GM12878 (cell line): ENCODE results near the gene SEC63. TPM values are rescaled to one million over a fixed set of nuclear protein-coding genes. Genes with fewer than 3 reads are reported as not detected.

Source experiments
- ATAC-seq: fragments of 200-7000 bp; cut with Tn5 transposase; 3 replicates; pipeline ENCODE4 v1.9.1; 2020; ENCODE audit warnings: mild to moderate bottlenecking, moderate library complexity
- BruUV-seq: library from RNA; stranded (reverse); fragments of 400-500 nt; replicated peaks from 2 replicates; lab custom pipeline; 2021; lab: Mats Ljungman, UMichigan
- CTCF ChIA-PET: fragments of 300-600 bp; sonication (Branson Sonifier 250); formaldehyde crosslinking; extraction: SDS; loops from one replicate; lab custom pipeline; 2021; ENCODE audit warnings: inconsistent platforms; lab: Yijun Ruan, JAX
- POLR2A ChIA-PET: fragments of 350-600 bp; formaldehyde crosslinking; extraction: SDS; loops from one replicate; lab custom pipeline; 2021; ENCODE audit warnings: inconsistent platforms; lab: Charles Lee
- RAD21 ChIA-PET: fragments of 300-600 bp; sonication (Branson Sonifier 250); formaldehyde crosslinking; loops from one replicate; lab custom pipeline; 2023; ENCODE audit warnings: antibody characterized with exemption; ENCODE audit not compliant: unreplicated experiment; lab: Charles Lee
- SMC1A ChIA-PET: fragments of 300-600 bp; sonication (Branson Sonifier 250); formaldehyde crosslinking; loops from one replicate; lab custom pipeline; 2023; ENCODE audit not compliant: unreplicated experiment, uncharacterized antibody; lab: Charles Lee
- DNase-seq: peaks from one replicate; pipeline ENCODE4 v3.0.0-alpha.2; 2011; ENCODE audit warnings: low read depth, low spot score
- FAIRE-seq: peaks from 3 replicates; lab custom pipeline; 2011; peaks lifted over from hg19 to GRCh38; lab: Jason Lieb, UNC
- H2AFZ ChIP-seq: 2 replicates; pipeline ENCODE4 v1.6.0; 2011; ENCODE audit warnings: low read depth, low read length, control low read depth; ENCODE audit not compliant: control insufficient read depth
- H3K27ac ChIP-seq: 2 replicates; pipeline ENCODE4 v1.5.1; 2011; ENCODE audit warnings: control low read depth; ENCODE audit not compliant: control insufficient read depth, insufficient read depth
- H3K27me3 ChIP-seq, 2 experiments: replicated peaks in 1 of 2; 2 replicates each; pipeline versions ENCODE4 v1.6.0 to v1.6.1; 2011; ENCODE audit warnings: low read length in 1 of 2; ENCODE audit not compliant: control insufficient read depth in 2 of 2, insufficient read depth in 2 of 2
- H3K36me3 ChIP-seq, 2 experiments: 2 replicates each; pipeline ENCODE4 v1.5.1; 2011; ENCODE audit warnings: low read length in 1 of 2; ENCODE audit not compliant: control insufficient read depth in 2 of 2, insufficient read depth in 2 of 2
- H3K4me1 ChIP-seq: 2 replicates; pipeline ENCODE4 v1.6.1; 2011; ENCODE audit warnings: mild to moderate bottlenecking, low read length, moderate library complexity, mixed read lengths; ENCODE audit not compliant: control insufficient read depth, insufficient read depth
- H3K4me2 ChIP-seq: 2 replicates; pipeline ENCODE4 v1.6.0; 2011; ENCODE audit warnings: control low read depth; ENCODE audit not compliant: control insufficient read depth, insufficient read depth
- H3K4me3 ChIP-seq: fragments of 200-600 bp; sonication (generic); 2 replicates; pipeline ENCODE4 v1.5.1; 2016
- H3K79me2 ChIP-seq: 2 replicates; pipeline ENCODE4 v1.6.0; 2011; ENCODE audit warnings: low read length; ENCODE audit not compliant: control insufficient read depth, insufficient read depth
- H3K9ac ChIP-seq: 2 replicates; pipeline ENCODE4 v1.8.0; 2011; ENCODE audit warnings: low read length, control low read depth, mixed read lengths; ENCODE audit not compliant: control insufficient read depth, insufficient read depth
- H3K9me3 ChIP-seq: replicated peaks from 3 replicates; pipeline ENCODE4 v1.5.1; 2011; ENCODE audit warnings: mild to moderate bottlenecking, low read length; ENCODE audit not compliant: control insufficient read depth, insufficient read depth
- H4K20me1 ChIP-seq: 2 replicates; pipeline ENCODE4 v1.6.0; 2011; ENCODE audit not compliant: control insufficient read depth, insufficient read depth
- ATF7 ChIP-seq: fragments of 450-650 bp; IDR thresholded peaks from 2 replicates; pipeline ENCODE4 v1.6.1; 2016; ENCODE audit warnings: low read depth, mild to moderate bottlenecking
- CHD4 ChIP-seq: fragments of 200-600 bp; sonication (generic); IDR thresholded peaks from 2 replicates; pipeline ENCODE4 v1.6.1; 2016; ENCODE audit warnings: mild to moderate bottlenecking
- E2F4 ChIP-seq: IDR thresholded peaks from 2 replicates; pipeline ENCODE4 v1.6.1; 2012; ENCODE audit warnings: low read depth, low read length, improper control_type of control experiment
- EED ChIP-seq: sonication (generic); IDR thresholded peaks from 2 replicates; pipeline ENCODE4 v1.6.1; 2016; ENCODE audit warnings: antibody characterized with exemption, low read depth
- FOS ChIP-seq: IDR thresholded peaks from 3 replicates; pipeline ENCODE4 v1.6.1; 2011; ENCODE audit warnings: borderline replicate concordance; ENCODE audit not compliant: insufficient read length; ENCODE audit errors: extremely low read depth
- JUNB ChIP-seq: IDR thresholded peaks from 2 replicates; pipeline ENCODE4 v1.6.1; 2016; ENCODE audit warnings: antibody characterized with exemption, mild to moderate bottlenecking
- KDM1A ChIP-seq: fragments of 200-600 bp; sonication (generic); IDR thresholded peaks from 2 replicates; pipeline ENCODE4 v1.6.1; 2016; ENCODE audit warnings: borderline replicate concordance
- MEF2B ChIP-seq: fragments of 450-650 bp; IDR thresholded peaks from 2 replicates; pipeline ENCODE4 v1.6.1; 2018; ENCODE audit warnings: mild to moderate bottlenecking, moderate library complexity; ENCODE audit not compliant: partially characterized antibody, poor library complexity, severe bottlenecking
- MLLT1 ChIP-seq: fragments of 450-650 bp; IDR thresholded peaks from 2 replicates; pipeline ENCODE4 v1.6.1; 2016; ENCODE audit warnings: mild to moderate bottlenecking
- NFIC ChIP-seq: IDR thresholded peaks from 2 replicates; pipeline ENCODE4 v1.6.1; 2012; ENCODE audit warnings: low read depth, mild to moderate bottlenecking, inconsistent platforms, low read length, moderate library complexity
- NR2C1 ChIP-seq: fragments of 450-650 bp; IDR thresholded peaks from 2 replicates; pipeline ENCODE4 v1.6.1; 2017; ENCODE audit warnings: antibody characterized with exemption, mild to moderate bottlenecking, moderate library complexity
- SPI1 ChIP-seq: IDR thresholded peaks from 2 replicates; pipeline ENCODE4 v1.6.1; 2011; ENCODE audit warnings: low read depth, mild to moderate bottlenecking, low read length, moderate library complexity, borderline replicate concordance; ENCODE audit not compliant: insufficient read depth
- YBX1 ChIP-seq: fragments of 450-650 bp; IDR thresholded peaks from 2 replicates; pipeline ENCODE4 v1.6.1; 2016; ENCODE audit warnings: antibody characterized with exemption
- ZBTB11 ChIP-seq: fragments of 450-650 bp; formaldehyde crosslinking; IDR thresholded peaks from 2 replicates; pipeline ENCODE4 v1.5.0; 2022; ENCODE audit warnings: mild to moderate bottlenecking, missing genetic modification characterization
- ZNF24 ChIP-seq: fragments of 450-650 bp; IDR thresholded peaks from 2 replicates; pipeline ENCODE4 v1.6.1; 2017; ENCODE audit warnings: antibody characterized with exemption, mild to moderate bottlenecking
- ZNF687 ChIP-seq: fragments of 450-650 bp; IDR thresholded peaks from 2 replicates; pipeline ENCODE4 v1.6.1; 2017; ENCODE audit warnings: mild to moderate bottlenecking, moderate library complexity
- WGBS: methylation state at CpG from one replicate; pipeline ENCODE4 v1.1.6; 2016; ENCODE audit warnings: low lambda C conversion rate; ENCODE audit not compliant: insufficient replicate concordance, insufficient coverage; ENCODE audit errors: missing lambda C conversion rate; 5-methylcytosine and 5-hydroxymethylcytosine counted together
- in situ Hi-C: fragments of 300-500 bp; cut with MboI; formaldehyde crosslinking; loops from 9 replicates; pipeline ENCODE4 v1.14.3; 2018; ENCODE audit warnings: mixed read lengths
- intact Hi-C: fragments of 100-400 bp; cut with micrococcal nuclease; formaldehyde crosslinking; loops from one replicate; pipeline ENCODE4 v1.14.2; 2022; ENCODE audit not compliant: unreplicated experiment
- polyA plus RNA-seq, 11 experiments: library from polyadenylated mRNA; depleted of rRNA in 4 of 11; unstranded in 6 of 11; stranded (reverse) in 5 of 11; fragments of >200 nt; fragmentation: Nextera tagmentation in 4 of 11; fragmentation: Illumina TruSeq in 1 of 11; extraction: Ambion mirVana in 4 of 11; extraction: Trizol in 1 of 11; gene quantifications; 1 replicate in 1 of 11; 2 replicates in 10 of 11; pipeline versions ENCODE4 v1.2.1 to v1.2.3, GENCODE V29; 2011 to 2016; ENCODE audit warnings: inconsistent platforms in 2 of 11, missing spikeins in 2 of 11, low read depth in 1 of 11
- total RNA-seq, 4 experiments: library from RNA; depleted of rRNA in 3 of 4; stranded (reverse); fragments of >200 nt in 3 of 4; fragmentation: Illumina TruSeq in 1 of 4; extraction: Trizol in 1 of 4; gene quantifications; 2 replicates each; pipeline versions ENCODE4 v1.2.1 to v1.2.3, GENCODE V29; 2013 to 2021

Gene SEC63
- total and polyA plus RNA-seq, 10 of the 15 experiments (the other 5 are each of a cell fraction or from before 2014, with no cell fraction given): 10.1 to 87.0 (median 34.3) TPM

- no peak for ATAC-seq
- SMC1A ChIA-PET: interaction anchor here (1.1 kb wide), 1 partner anchor 10 kb away, joined by 3 read pairs; no protein-coding TSS in a partner anchor
- H3K36me3 ChIP-seq: no peaks in the 10 kb centered on the region
- POLR2A ChIA-PET: no interaction called here
- no TSS peak for BruUV-seq
- H4K20me1 ChIP-seq: no peaks in the 10 kb centered on the region
- no peak for DNase-seq
- H2AFZ ChIP-seq: no peak overlapping the region
- H3K4me1 ChIP-seq: no peaks in the 10 kb centered on the region
- intact Hi-C loops: no loop called here
- no peak overlapping the region for H3K9ac ChIP-seq
- H3K4me3 ChIP-seq: no peak overlapping the region
- WGBS: 52% methylated on average over 7 of the region's 7 CpGs
- no peaks in the 10 kb centered on the region for H3K79me2 ChIP-seq
- no peak for FAIRE-seq
- CTCF ChIA-PET: interaction anchor here (2.6 kb wide), 1 partner anchor 14 kb away, joined by 13 read pairs; no protein-coding TSS in a partner anchor
- H3K27ac ChIP-seq: no peak overlapping the region
- no peak overlapping the region for H3K4me2 ChIP-seq
- in situ Hi-C loops: no loop called here
- no peaks in the 10 kb centered on the region for H3K9me3 ChIP-seq
- peaks cover 0 to 1% of the 10 kb centered on the region in 2 experiments; a peak in 2 of 4 replicates for H3K27me3 ChIP-seq
- RAD21 ChIA-PET: no interaction called here
- TF ChIP-seq ZNF687 (no peak), JUNB (no peak), ATF7 (no peak), MEF2B (no peak), NFIC (no peak), KDM1A (no peak), YBX1 (no peak), NR2C1 (no peak), FOS (no peak), SPI1 (no peak), CHD4 (no peak), E2F4 (no peak), ZBTB11 (no peak), MLLT1 (no peak), EED (no peak), ZNF24 (no peak)
These were observed 124.9 kb downstream of the SEC63 start for GRCh38 chr6:107833136-107833535.
